GM23248 (cell line): ENCODE results near the gene PLCB1. TPM values are rescaled to one million over a fixed set of nuclear protein-coding genes. Genes with fewer than 3 reads are reported as not detected.

Source experiments
- DNase-seq: peaks from one replicate; pipeline ENCODE4 v3.0.0-alpha.2; 2015
- H2AFZ ChIP-seq: fragments of 200-600 bp; sonication (generic); 2 replicates; pipeline ENCODE4 v1.6.1; 2016; ENCODE audit warnings: antibody characterized with exemption
- H3F3A ChIP-seq: fragments of 200-600 bp; sonication (generic); 2 replicates; pipeline ENCODE4 v1.6.1; 2016; ENCODE audit warnings: mild to moderate bottlenecking, antibody characterized with exemption, mixed run types; ENCODE audit not compliant: insufficient read depth
- H3K27ac ChIP-seq: fragments of 200-600 bp; sonication (generic); 2 replicates; pipeline ENCODE4 v1.5.1; 2016; ENCODE audit warnings: mild to moderate bottlenecking
- H3K27me3 ChIP-seq: fragments of 200-600 bp; sonication (generic); replicated peaks from 2 replicates; pipeline ENCODE4 v1.6.1; 2016; ENCODE audit warnings: mild to moderate bottlenecking; ENCODE audit not compliant: insufficient read depth
- H3K36me3 ChIP-seq: fragments of 200-600 bp; sonication (generic); 2 replicates; pipeline ENCODE4 v1.6.1; 2016; ENCODE audit warnings: low read depth, mild to moderate bottlenecking
- H3K4me1 ChIP-seq: fragments of 200-600 bp; sonication (generic); 2 replicates; pipeline ENCODE4 v1.6.1; 2016; ENCODE audit warnings: mild to moderate bottlenecking; ENCODE audit not compliant: insufficient read depth
- H3K4me2 ChIP-seq: fragments of 200-600 bp; sonication (generic); one replicate; pipeline ENCODE4 v1.6.1; 2016; ENCODE audit warnings: mild to moderate bottlenecking; ENCODE audit not compliant: unreplicated experiment
- H3K4me3 ChIP-seq: fragments of 200-600 bp; sonication (generic); 2 replicates; pipeline ENCODE4 v1.5.1; 2016; ENCODE audit warnings: mild to moderate bottlenecking
- H3K79me2 ChIP-seq: fragments of 200-600 bp; sonication (generic); 2 replicates; pipeline ENCODE4 v1.6.1; 2016; ENCODE audit warnings: mild to moderate bottlenecking; ENCODE audit not compliant: insufficient read depth
- H3K9ac ChIP-seq: fragments of 200-600 bp; sonication (generic); 2 replicates; pipeline ENCODE4 v1.6.1; 2016; ENCODE audit warnings: mild to moderate bottlenecking
- H3K9me2 ChIP-seq: fragments of 200-600 bp; sonication (generic); 2 replicates; pipeline ENCODE4 v1.6.1; 2016; ENCODE audit warnings: mixed run types, mild to moderate bottlenecking, moderate library complexity; ENCODE audit not compliant: insufficient read depth
- H3K9me3 ChIP-seq: fragments of 200-600 bp; sonication (generic); one replicate; pipeline ENCODE4 v1.6.1; 2017; ENCODE audit warnings: low read depth
- H4K20me1 ChIP-seq: fragments of 200-600 bp; sonication (generic); 2 replicates; pipeline ENCODE4 v1.6.0; 2016; ENCODE audit not compliant: insufficient read depth
- EZH2 ChIP-seq: fragments of 200-600 bp; sonication (generic); IDR thresholded peaks from 2 replicates; pipeline ENCODE4 v1.6.1; 2018; ENCODE audit warnings: antibody characterized with exemption, mild to moderate bottlenecking; ENCODE audit not compliant: insufficient read depth, poor library complexity, severe bottlenecking
- EZH2phosphoT487 ChIP-seq: fragments of 200-600 bp; sonication (generic); IDR thresholded peaks from 2 replicates; pipeline ENCODE4 v1.6.1; 2018; ENCODE audit warnings: antibody characterized with exemption, moderate library complexity, mild to moderate bottlenecking, low read depth; ENCODE audit not compliant: insufficient read depth
- WGBS, 2 experiments: methylation state at CpG; one replicate each; pipeline ENCODE4 v1.1.6; 2015 to 2017; ENCODE audit warnings: low lambda C conversion rate in 2 of 2, low coverage in 1 of 2; ENCODE audit errors: missing lambda C conversion rate in 2 of 2; 5-methylcytosine and 5-hydroxymethylcytosine counted together
- in situ Hi-C: fragments of 300-500 bp; cut with MboI; formaldehyde crosslinking; loops from 2 replicates; pipeline ENCODE4 v1.15.0; 2020
- polyA plus RNA-seq: library from polyadenylated mRNA; unstranded; fragments of >200 nt; fragmentation: Nextera tagmentation; extraction: Ambion mirVana; gene quantifications from 2 replicates; pipeline ENCODE4 v1.2.1, GENCODE V29; 2016
- total RNA-seq: library from RNA; depleted of rRNA; stranded (reverse); fragments of >200 nt; shearing (Covaris generic); gene quantifications from 2 replicates; pipeline ENCODE4 v1.2.3, GENCODE V29; 2014

Gene PLCB1
- total and polyA plus RNA-seq, 2 experiments from 2014 or later = 3.7 to 12.8 TPM

DNA sequence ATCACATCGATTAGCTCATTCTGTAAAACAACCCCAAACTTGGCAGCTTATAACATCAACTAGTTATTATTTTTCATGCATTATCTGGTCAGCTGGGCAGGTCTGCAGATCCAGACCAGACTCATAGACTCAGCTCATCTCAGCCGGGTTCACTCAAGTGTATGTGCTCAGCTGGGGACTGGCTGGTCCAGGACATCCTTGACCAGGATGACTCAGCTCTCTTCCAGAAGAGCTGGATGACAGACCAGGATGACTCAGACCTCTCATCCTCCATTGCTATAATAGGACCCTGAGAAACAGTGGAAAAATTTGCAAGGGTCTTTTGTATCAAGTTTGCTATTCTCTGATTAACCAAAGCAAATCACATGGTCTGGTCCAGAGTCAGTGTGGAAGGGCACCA, 624.3 kb downstream of the PLCB1 start:
- H3F3A ChIP-seq = peaks cover 21% of the 10 kb centered on the region
- 3% methylated on average over 2 of the region's 2 CpGs for WGBS, 2 experiments
- H3K27me3 ChIP-seq = no peaks in the 10 kb centered on the region
- no peak overlapping the region for H3K9ac ChIP-seq
- no peaks in the 10 kb centered on the region for H3K9me3 ChIP-seq
- H3K79me2 ChIP-seq = no peaks in the 10 kb centered on the region
- peak; percentile 98 for DNase-seq
- in situ Hi-C loops = loop anchor here (25.0 kb wide), 1 partner anchor 856 kb away; no protein-coding TSS in a partner anchor
- peak overlapping the region; percentile 72 for H3K27ac ChIP-seq
- no peaks in the 10 kb centered on the region for H3K36me3 ChIP-seq
- peaks cover 18% of the 10 kb centered on the region for H3K4me1 ChIP-seq
- no peak overlapping the region for H2AFZ ChIP-seq
- no peak overlapping the region for H3K4me3 ChIP-seq
- peak overlapping the region; percentile 57 for H3K4me2 ChIP-seq
- no peaks in the 10 kb centered on the region for H3K9me2 ChIP-seq
- no peaks in the 10 kb centered on the region for H4K20me1 ChIP-seq
- TF ChIP-seq EZH2 = no peak
- no peak for TF ChIP-seq EZH2phosphoT487

DNA sequence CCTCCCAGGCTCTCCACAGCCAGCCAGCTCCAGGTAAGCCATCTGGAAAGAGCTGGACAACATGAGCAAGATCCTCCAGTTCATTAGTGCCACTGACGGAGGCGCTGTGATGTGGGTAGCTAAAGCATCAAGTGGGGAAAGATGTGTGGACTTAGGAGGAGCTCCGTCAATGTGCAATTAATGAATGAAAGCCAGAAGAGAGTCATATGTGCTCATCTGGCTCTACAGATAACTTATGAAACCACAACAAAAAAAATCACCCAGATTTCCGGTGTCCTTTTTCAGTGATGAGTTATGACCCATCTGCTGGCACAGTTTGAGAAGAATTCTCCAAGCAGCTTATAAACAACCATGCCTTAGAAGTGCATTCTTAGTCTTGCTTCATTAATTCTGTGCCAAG, 625.1 kb downstream of the PLCB1 start:
- Histone ChIP-seq H3F3A (peaks cover 21% of the 10 kb centered on the region), H3K36me3 (no peaks in the 10 kb centered on the region), H4K20me1 (no peaks in the 10 kb centered on the region), H3K27ac (peak overlapping the region; percentile 72), H3K9me2 (no peaks in the 10 kb centered on the region), H3K27me3 (no peaks in the 10 kb centered on the region), H3K79me2 (no peaks in the 10 kb centered on the region), H3K4me3 (no peak overlapping the region), H3K9me3 (no peaks in the 10 kb centered on the region), H3K4me1 (peaks cover 18% of the 10 kb centered on the region), H2AFZ (no peak overlapping the region), H3K9ac (no peak overlapping the region), H3K4me2 (peak overlapping the region; percentile 57)
- in situ Hi-C loops = loop anchor here (25.0 kb wide), 1 partner anchor 855 kb away; no protein-coding TSS in a partner anchor
- WGBS, 2 experiments = 8 to 11% methylated on average over 4 of the region's 4 CpGs
- DNase-seq = peak; percentile 90
- TF ChIP-seq EZH2 (no peak), EZH2phosphoT487 (peak; percentile 96)

DNA sequence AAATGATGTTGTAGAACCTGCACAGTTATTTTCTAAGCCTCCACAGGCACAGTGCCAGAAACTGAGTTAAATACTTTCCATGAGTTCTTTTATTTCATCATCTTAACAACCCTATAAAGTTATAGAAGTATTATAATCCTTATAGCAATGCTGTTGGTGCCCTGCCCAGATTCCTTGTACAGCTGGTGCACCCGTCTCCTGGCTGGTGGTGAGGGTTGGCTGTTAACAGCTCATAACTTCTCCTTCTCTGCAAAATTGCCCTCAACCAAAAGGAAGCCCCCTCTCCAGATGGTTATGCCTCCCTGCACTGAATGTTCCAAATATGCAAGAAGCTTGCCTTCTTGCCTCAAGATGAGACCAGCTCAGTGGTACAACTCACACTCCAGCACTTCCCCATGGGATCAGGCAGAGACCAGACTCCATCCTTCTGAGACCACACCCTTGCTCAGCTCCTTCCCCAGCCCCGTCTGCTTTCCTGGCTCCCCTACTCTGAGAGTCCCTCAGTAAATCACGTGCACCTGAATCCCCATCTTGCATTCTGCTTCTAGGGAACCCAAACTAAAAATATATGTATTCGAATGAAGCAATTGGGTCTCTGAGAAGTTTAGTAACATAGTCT, 632.4 kb downstream of the PLCB1 start:
- in situ Hi-C loops = loop anchor here (25.0 kb wide), 1 partner anchor 848 kb away; no protein-coding TSS in a partner anchor
- H3K9ac ChIP-seq = no peak overlapping the region
- no peak overlapping the region for H3K27ac ChIP-seq
- H3K27me3 ChIP-seq = no peaks in the 10 kb centered on the region
- no peak overlapping the region for H2AFZ ChIP-seq
- H3K4me2 ChIP-seq = no peak overlapping the region
- H3K9me2 ChIP-seq = no peaks in the 10 kb centered on the region
- no peaks in the 10 kb centered on the region for H3K79me2 ChIP-seq
- no peaks in the 10 kb centered on the region for H3K36me3 ChIP-seq
- no peak for TF ChIP-seq EZH2
- no peak for TF ChIP-seq EZH2phosphoT487
- H3K9me3 ChIP-seq = no peaks in the 10 kb centered on the region
- WGBS, 2 experiments = 82 to 86% methylated on average over 4 of the region's 4 CpGs
- H3K4me1 ChIP-seq = no peaks in the 10 kb centered on the region
- peak; percentile 30 for DNase-seq
- no peaks in the 10 kb centered on the region for H3F3A ChIP-seq
- no peaks in the 10 kb centered on the region for H4K20me1 ChIP-seq
- H3K4me3 ChIP-seq = no peak overlapping the region

DNA sequence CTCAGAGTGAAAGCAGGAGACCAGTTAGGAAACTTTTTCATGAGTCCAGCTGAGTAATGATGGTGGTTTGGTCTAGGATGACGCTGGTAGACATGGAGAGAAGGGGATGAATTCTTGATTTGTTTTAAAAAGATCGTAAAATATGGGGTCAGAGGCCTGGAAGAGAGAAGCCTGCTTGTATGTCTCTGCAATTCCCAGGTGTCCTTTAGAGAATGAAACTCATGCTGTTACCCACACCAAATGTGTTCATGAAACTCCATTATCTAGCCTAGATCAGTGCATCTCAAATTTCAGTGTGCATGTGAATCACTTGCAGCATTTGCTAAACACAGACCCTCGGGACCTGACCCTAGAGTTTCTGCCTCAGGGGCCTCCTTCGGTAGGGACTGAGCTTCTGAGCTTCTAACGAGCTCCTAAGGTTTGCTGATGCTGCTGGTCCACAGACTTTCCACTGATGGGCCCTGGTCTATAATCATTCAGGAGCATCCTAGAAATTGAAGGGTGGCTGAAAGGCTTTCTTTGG, 634.9 kb downstream of the PLCB1 start:
- no peak for TF ChIP-seq EZH2
- TF ChIP-seq EZH2phosphoT487 = no peak
- no peaks in the 10 kb centered on the region for H3K9me2 ChIP-seq
- H3K79me2 ChIP-seq = no peaks in the 10 kb centered on the region
- in situ Hi-C loops = loop anchor here (25.0 kb wide), 1 partner anchor 845 kb away; no protein-coding TSS in a partner anchor
- no peaks in the 10 kb centered on the region for H3K36me3 ChIP-seq
- 91 to 94% methylated on average over 5 of the region's 5 CpGs for WGBS, 2 experiments
- no peak for DNase-seq
- no peak overlapping the region for H3K27ac ChIP-seq
- H3K27me3 ChIP-seq = no peaks in the 10 kb centered on the region
- no peaks in the 10 kb centered on the region for H3K9me3 ChIP-seq
- no peak overlapping the region for H3K4me3 ChIP-seq
- no peaks in the 10 kb centered on the region for H3K4me1 ChIP-seq
- no peak overlapping the region for H2AFZ ChIP-seq
- no peak overlapping the region for H3K4me2 ChIP-seq
- no peak overlapping the region for H3K9ac ChIP-seq
- H3F3A ChIP-seq = no peaks in the 10 kb centered on the region
- H4K20me1 ChIP-seq = no peaks in the 10 kb centered on the region
